ENCODE data around the gene SCLY.

DNA sequence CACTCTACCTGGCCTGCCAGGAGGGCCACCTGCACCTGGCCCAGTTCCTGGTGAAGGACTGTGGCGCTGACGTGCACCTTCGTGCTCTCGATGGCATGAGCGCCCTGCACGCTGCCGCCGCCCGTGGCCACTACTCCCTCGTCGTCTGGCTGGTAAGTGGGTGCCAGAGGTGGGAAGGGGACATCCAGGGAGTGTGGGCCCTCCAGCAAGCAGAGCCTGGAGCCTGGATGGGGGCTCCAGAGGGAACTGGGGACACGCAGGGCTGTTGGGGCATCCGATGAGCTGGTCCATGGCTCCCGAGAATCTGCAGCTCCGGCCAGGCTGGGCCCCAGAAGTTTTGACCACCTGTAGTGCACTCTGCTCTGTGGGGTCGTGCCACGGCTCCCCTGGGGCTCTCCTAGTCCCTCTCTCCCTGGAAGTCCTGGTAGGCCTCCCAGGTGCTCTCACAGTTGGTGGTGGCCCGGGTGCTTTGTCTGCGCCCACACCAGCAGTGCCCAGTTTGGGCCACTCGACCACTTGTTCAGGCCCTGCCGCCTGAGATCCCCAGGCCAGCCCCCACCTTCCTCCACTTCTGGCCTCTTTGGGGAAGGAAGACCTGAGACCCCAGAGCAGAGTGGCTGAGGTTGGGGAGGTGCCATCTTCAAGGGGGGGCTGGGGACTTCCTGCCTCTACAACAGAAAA lies 44.0 kb downstream of the SCLY start:
- TF ChIP-seq, protein P1, sequence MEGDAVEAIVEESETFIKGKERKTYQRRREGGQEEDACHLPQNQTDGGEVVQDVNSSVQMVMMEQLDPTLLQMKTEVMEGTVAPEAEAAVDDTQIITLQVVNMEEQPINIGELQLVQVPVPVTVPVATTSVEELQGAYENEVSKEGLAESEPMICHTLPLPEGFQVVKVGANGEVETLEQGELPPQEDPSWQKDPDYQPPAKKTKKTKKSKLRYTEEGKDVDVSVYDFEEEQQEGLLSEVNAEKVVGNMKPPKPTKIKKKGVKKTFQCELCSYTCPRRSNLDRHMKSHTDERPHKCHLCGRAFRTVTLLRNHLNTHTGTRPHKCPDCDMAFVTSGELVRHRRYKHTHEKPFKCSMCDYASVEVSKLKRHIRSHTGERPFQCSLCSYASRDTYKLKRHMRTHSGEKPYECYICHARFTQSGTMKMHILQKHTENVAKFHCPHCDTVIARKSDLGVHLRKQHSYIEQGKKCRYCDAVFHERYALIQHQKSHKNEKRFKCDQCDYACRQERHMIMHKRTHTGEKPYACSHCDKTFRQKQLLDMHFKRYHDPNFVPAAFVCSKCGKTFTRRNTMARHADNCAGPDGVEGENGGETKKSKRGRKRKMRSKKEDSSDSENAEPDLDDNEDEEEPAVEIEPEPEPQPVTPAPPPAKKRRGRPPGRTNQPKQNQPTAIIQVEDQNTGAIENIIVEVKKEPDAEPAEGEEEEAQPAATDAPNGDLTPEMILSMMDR (IDR thresholded peaks at IDR 0.05; ENCODE audit: poor library complexity) = no peak
- no peak for TF ChIP-seq EZH2phosphoT487 (IDR thresholded peaks at IDR 0.05; ENCODE audit: low read depth, severe bottlenecking, unreplicated experiment)

Data from hepatocyte (in vitro differentiated cells).